NCI-H748 (cell line): ENCODE measurements around the gene CIDEC.
"Not testable (repeated sequence)": the region's sequence is repeated elsewhere in the genome, so short reads cannot be mapped to it uniquely, and the experiment has no call there.

Experiments
- DNase-seq: peaks from one replicate; lab custom pipeline; 2025; ENCODE audit not compliant: unreplicated experiment; lab: John Stamatoyannopoulos, UW

The CIDEC gene

GRCh38 chr3:9902372-9903237, 22.6 kb upstream of the CIDEC start, which contains the start of gene IL17RE:
Gene IL17RE, plus strand, starts transcription at chr3:9902848. Its CDS starts 85 bp downstream, at chr3:9902933.
- no peak for DNase-seq

- no peak for DNase-seq
Observed at GRCh38 chr3:9901967-9902366, 21.9 kb upstream of the CIDEC start.

DNA sequence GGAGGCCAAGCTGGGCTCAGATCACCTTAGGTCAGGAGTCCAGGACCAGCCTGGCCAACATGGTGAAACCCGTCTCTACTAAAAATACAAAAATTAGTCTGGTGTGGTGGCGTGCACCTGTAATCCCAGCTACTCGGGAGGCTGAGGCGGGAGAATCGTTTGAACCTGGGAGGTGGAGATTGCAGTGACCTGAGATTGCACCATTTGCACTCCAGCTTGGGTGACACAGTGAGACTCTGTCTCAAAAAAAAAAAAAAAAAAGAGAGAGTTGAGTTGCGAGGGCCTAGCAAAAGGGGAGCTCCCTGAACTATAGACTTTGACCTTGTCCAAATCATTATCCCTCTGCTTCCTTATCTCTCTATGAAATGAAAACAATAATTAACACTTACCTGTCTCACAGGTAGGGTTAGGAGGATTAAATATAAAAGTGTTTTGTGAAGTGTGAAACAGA, 20.9 kb upstream of the CIDEC start:
- DNase-seq: not testable (repeated sequence)

DNA sequence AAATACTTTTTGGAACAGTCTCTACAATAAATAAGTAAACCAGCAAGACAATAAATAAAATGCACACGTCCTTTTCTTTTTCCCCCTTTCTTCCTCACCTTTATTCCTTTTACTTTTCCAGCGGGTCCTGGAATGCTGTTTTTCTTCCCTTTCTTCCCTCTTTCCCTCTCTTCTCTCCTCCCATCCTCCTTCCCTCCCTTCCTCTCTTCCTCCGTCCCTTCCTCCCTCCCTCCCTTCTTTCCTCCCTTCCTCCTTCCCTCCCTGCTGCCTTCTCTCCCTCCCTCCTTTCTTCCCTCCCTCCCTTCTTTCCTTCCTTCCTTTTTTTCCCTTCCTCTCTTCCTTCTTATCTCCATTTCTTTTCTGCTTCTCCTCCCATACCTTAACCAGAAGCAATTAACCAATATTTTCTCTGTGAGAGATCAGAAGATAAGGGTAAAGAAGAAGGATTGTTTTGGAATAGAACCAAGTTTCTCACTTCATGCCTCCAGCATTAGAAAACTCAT, 19.3 kb upstream of the CIDEC start:
- no peak for DNase-seq

- no peak for DNase-seq
Observed at GRCh38 chr3:9898467-9899241, 18.6 kb upstream of the CIDEC start.

DNA sequence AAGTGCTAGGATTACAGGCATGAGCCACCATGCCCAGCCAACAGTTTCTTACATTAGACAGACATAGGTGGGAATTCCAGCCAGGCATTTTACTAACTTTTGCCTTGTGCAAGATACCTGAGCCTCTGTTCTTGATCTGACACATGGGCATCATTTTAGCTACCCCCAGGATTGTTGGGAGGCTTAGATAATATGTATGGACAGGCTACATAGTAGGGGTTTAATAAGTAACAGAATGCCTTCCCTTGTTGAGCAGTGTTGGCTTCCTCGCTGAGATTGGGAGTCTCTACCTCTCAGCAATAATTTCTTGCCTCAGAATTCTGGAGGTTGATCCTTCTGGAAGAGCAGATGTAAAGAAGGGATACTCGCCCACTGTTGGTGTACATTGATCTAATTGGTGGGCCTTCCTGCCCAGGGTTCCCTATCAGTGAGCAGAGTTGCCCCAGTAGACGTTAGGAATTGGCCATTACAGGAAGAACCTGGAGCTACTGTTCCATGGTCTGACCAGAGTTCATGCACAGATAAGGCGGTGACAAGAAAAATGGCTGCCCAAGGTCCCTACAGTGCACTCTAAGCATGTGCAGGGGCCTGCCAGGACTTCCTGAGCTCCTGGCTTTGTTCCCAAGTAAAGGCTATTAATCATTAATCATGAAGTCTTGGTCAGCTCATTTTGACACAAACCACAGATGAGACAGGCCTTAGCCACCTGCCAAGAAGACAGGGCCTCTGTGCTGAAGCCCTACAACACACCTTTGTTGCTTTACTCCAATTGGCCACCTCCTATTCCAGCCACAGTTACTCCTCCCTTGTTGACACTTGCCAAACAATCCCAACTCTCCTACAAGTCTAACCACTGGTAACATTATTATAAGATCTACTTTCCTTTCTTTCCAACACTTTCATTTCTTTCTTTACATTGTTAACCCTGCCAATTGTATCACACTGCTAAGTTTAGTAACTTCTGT, 17.6 kb upstream of the CIDEC start:
- DNase-seq: no peak

DNA sequence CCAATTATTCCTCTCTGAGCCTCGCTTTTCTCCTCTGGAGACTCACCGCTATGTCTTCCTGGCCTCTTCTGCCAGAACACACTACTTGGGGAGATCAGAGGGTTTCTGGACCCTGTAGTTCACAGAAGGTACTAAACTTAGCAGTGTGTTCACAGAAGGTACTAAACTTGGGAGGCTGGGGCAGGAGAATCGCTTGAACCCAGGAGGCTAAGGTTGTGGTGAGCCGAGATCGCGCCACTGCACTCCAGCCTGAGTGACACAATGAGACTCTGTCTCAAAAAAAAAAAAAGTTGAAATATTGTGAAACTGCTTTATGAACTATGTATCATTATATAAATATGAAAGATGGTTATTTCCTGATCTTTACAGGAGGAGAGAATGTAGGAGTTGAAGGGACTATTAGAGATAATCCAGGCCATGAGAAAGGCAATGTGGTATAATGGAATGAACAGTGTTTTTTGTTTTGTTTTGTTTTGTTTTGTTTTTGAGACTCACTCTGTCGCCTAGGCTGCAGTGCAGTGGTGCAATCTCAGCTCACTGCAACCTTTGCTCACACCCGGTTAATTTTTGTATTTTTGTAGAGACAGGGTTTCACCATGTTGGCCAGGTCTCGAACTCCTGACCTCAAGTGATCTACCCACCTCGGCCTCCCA, 16.8 kb upstream of the CIDEC start:
- DNase-seq: not testable (repeated sequence)

GRCh38 chr3:9895715-9896114, 15.7 kb upstream of the CIDEC start:
- DNase-seq: not testable (repeated sequence)

DNA sequence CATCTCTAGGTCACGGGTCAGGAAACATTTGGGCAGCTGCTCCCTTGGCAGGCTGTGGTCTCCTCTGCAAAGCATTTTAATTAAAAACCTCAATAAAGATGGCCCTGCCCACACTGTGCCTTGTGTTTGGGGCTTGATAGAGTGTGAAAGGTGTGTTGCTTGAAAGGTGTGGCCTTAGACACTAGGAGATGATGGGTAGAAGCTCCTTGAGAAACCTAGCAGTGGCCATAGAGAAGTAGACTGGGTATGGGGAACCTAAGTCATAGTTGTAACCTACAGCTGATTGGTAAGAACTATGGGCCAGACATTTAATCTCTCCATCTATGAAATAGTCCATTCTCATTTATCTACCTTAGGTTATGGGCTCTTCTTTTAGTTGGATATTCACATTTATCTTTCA, 13.7 kb upstream of the CIDEC start:
- no peak for DNase-seq

- no peak for DNase-seq
Observed at GRCh38 chr3:9891072-9891622, 11.1 kb upstream of the CIDEC start.

GRCh38 chr3:9890249-9891071, 10.4 kb upstream of the CIDEC start, which contains the start of gene JAGN1:
Gene JAGN1, plus strand, starts transcription at chr3:9890610. Its CDS starts 113 bp downstream, at chr3:9890723.
- peak; percentile 77 for DNase-seq

- no peak for DNase-seq
Observed at GRCh38 chr3:9889405-9889804, 9.4 kb upstream of the CIDEC start.

- DNase-seq: no peak
Observed at GRCh38 chr3:9888540-9888939, 8.5 kb upstream of the CIDEC start.

DNA sequence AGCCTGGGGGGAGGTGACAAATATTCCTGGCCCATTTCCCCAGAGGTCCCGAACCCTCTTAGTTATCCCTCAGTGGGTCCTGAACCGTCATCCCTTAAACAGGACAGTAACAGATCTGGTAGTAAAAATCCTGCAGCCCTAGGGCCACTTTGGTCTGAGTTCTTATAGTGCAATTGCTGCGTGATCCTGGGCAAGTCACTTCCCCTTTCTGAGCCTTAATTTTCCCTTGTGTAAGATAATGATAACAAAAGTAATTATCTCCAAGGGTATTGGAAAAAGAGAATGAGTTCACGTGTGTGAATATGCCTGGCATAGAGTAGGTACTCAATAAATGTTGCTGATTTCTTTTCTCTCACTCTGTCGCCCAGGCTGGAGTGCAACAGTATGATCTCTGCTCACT, 7.4 kb upstream of the CIDEC start:
- DNase-seq: no peak

DNA sequence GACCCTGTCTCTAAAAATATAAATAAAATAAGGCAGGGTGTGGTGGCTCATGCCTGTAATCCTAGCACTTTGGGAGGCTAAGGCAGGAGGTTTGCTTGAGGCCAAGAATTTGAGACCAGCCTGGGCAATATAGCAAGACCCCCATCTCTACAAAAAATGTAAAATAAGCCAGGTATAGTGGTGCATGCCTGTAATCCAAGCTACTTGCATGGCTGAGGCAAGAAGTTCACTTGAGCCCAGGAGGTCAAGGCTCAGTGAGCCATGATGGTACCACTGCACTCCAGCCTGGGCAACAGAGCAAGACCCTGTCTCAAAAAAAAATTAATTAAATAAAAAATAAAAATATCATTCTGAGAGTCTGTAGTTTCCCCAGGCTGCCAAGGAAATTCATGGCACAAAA, 6.3 kb upstream of the CIDEC start:
- no peak for DNase-seq

- DNase-seq: no peak
Observed at GRCh38 chr3:9884555-9885165, 4.6 kb upstream of the CIDEC start.

- DNase-seq: no peak
Observed at GRCh38 chr3:9883706-9884554, 3.9 kb upstream of the CIDEC start.

GRCh38 chr3:9881441-9881840, 1.4 kb upstream of the CIDEC start:
- no peak for DNase-seq
